ENCODE measurements around the gene PCDH15.
"Not testable (repeated sequence)": the region's sequence is repeated elsewhere in the genome, so short reads cannot be mapped to it uniquely, and the experiment has no call there.

The PCDH15 gene

DNA sequence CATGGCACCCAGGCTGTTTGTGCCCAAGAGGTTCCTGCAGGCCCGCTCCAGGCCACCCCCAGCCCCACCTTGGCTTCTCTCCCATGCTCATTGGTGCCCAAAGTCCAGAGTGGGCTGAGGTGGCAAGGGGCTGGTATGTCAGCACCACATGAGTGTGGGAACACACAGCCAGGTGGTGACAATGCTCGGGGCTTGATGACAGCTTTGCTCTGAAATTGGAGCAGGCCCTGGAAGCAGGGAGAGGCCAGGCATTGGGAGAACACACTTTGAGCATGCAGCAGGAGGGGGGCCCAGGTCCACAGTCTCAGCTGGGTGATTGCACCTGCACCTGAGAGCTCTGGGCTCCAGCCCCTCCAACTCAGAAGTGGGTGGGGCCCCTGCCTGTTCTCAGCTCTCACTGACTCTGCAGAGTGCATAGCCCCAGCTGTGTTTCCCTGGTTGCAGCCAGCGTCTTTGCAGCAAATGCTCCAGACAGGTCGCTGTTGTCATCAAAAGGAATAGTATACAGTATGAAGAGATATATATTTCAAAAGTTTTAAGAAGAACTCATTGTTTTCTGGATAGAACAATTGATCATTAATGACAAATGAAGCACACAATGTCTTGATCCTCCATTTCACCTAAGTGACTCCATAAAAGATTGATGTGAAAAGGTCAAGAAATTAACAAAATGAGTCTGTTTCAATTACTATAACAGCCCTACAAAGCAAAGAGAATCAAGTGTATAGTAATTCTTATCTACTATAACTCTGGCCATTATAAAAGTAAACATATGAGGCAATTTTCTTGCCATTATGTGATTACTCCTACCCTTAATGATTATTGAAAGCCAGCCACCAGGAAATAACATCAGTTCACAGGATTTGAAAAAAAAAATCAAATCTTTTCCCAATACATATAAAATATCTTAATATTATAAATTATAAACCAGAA lies 848.1 kb downstream of the PCDH15 start:
- no peak for DNase-seq

- DNase-seq = no peak
Measured at GRCh38 chr10:53939654-53940053, 861.4 kb downstream of the PCDH15 start.

- no peak for DNase-seq
Measured at GRCh38 chr10:53930648-53931047, 870.4 kb downstream of the PCDH15 start.

DNA sequence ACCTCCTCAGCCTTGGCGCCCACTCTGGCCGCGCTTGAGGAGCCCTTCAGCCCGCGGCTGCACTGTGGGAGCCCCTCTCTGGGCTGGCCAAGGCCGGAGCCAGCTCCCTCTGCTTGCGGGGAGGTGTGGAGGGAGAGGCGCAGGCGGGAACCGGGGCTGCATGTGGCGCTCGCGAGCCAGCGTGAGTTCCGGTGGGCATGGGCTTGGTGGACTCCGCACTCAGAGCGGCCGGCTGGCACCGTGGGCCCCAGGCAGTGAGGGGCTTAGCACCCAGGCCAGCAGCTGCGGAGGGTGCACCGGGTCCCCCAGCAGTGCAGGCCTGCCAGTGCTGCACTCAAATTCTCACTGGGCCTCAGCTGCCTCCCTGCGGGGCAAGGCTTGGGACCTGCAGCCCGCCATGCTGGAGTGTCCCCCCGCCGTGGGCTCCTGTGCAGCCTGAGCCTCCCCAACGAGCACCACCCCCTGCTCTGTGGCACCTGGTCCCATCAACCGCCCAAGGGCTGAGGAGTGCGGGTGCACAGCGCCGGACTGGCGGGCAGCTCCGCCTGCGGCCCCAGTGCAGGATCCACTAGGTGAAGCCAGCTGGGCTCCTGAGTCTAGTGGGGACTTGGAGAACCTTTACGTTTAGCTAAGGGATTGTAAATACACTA lies 876.9 kb downstream of the PCDH15 start:
- DNase-seq = not testable (repeated sequence)

- no peak for DNase-seq
Measured at GRCh38 chr10:53918755-53919154, 882.3 kb downstream of the PCDH15 start.

DNA sequence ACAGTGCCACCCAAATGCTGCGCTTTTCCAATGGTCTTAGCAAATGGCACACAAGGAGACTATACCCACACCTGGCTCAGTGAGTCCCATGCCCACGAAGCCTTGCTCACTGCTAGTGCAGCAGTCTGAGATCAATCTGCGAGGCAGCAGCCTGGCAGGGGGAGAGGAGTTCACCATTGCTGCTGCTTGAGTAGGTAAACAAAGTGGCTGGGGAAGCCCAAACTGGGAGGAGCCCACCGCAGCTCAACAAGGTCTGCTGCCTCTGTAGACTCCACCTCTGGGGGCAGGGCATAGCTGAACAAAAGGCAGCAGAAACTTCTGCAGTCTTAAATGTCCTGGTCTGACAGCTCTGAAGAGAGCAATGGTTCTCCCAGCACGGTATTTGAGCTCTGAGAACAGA lies 891.2 kb downstream of the PCDH15 start:
- DNase-seq = no peak

- DNase-seq = no peak
Measured at GRCh38 chr10:53904506-53905241, 896.4 kb downstream of the PCDH15 start.

GRCh38 chr10:53903756-53904155 lies 897.3 kb downstream of the PCDH15 start:
- DNase-seq = no peak

DNA sequence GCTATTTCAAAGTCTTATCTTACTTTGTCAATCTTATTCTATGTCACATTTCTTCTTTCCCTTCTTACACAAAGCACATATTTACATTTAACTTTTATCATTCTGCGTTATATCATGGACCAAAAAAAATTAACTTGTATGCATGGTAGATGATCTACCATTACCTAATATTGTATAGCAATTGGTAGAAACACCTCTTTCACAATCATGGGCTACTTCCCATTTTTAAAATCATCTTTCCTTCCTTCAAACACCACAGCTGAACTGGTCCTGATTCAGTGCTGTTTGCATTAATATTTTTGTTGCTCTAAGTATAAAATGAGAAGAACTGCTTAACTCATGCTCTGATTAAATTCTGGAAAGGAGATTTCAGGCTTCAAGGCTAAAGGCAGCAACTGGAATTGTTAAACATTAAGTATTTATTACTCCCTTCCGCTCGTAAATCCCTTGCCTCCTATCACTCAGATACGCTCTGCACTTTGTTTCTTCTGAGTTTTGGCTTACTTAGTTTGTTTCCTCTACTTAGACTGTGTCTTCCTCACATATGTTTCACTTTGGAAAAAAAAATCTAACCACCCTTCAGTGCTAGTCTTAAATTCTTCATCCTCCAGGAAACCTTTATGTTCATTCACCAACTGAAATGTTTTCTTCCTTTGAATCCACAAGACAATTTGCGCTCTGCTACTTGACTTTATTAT lies 901.4 kb downstream of the PCDH15 start:
- DNase-seq = no peak

GRCh38 chr10:53898532-53898931 lies 902.5 kb downstream of the PCDH15 start:
- DNase-seq = no peak

DNA sequence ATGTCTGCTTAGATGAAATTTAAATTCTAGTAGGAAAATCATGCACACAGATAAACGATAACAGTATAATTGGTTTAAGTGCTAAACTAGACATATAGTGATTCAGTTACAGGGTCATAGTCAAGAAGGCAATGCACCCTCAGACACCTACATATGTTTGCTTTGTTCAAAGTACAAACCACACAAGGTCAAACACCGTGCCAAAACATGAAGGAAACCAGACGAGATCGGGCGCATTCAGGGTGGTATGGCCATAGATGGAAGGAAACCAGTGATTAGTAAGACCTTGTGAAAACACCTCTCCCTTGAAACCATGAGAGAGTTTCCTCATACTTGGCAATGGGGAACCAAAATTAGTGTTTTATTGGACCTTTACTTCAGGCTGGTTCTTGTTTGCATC lies 906.9 kb downstream of the PCDH15 start:
- DNase-seq = no peak

DNA sequence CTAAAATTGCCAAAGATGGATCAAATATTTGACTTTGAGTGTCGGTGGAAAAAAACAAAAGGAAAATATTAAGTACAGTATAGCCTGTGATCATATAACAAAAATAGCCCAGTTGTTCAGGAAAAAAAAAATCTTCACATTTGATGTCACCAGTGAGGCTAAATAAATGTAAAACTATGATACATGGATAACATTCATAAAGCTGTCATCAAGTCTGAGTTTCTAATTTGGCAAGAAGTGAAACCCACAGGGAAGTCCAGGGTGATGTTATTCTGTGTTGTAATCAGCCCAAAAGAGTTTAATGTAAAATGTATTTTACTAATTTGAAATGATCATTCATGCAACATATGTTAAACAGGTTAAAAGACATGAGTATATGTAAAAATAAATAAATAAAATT lies 908.0 kb downstream of the PCDH15 start:
- no peak for DNase-seq

DNA sequence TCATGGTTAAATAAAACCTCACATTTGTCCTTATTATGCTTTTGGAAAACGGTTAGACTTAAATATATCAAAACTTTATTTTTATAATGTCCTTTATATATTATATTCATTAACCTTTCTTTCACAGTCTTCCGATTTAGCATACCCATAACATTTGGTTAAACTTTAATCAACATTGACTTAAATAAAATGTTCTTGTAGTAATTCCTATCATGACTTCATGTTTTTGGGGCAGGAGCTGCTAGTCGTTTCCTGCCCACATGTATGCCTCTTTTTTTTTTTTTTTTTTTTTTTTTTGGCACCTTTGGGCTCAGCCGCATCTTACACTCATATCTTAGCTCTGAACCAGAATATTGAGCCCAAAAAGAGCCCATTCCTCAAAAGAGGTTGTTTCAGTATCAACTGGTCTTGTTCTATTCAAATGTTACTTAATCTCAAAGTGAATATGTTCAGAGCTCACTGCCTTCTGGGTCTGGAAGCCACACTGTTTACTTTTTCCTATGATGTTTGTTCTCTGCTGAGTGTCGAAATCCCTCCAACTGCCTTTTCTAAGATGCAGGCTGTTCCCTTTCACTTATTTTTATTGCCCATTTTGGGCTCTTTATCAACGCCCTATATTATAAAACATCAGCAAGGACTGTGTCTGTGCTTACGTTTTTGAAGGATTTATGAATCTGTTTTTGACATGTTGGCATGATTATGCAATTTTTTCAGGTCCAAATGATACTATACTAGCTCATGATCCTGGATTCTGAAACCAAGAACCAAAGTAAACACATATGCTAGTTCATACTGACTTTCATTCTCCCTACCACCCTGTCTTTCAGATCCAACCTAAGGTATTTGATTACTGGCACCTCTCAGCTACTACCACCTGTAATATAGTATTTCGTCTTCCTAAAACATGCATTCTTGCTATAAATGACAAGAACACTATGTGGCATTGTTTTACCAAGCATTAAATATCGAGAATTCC lies 914.4 kb downstream of the PCDH15 start:
- no peak for DNase-seq

DNA sequence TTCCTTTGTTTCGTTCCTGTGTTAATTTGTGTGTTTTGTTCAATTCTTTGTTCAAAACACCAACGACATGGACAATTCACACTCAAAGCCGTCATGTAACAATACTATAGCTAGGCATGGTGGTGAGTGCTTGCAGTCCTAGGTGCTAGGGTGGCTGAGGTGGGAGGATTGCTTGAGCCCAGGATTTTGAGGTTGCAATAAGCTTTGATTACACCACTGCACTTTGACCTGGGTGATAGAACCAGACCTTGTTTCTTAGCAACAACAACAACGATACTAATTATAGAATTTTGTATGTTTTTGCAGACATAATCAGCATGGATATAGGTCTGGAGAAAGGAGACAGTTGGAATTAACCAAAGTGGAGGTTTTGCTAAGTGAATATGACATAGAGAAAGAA lies 936.2 kb downstream of the PCDH15 start:
- no peak for DNase-seq

DNA sequence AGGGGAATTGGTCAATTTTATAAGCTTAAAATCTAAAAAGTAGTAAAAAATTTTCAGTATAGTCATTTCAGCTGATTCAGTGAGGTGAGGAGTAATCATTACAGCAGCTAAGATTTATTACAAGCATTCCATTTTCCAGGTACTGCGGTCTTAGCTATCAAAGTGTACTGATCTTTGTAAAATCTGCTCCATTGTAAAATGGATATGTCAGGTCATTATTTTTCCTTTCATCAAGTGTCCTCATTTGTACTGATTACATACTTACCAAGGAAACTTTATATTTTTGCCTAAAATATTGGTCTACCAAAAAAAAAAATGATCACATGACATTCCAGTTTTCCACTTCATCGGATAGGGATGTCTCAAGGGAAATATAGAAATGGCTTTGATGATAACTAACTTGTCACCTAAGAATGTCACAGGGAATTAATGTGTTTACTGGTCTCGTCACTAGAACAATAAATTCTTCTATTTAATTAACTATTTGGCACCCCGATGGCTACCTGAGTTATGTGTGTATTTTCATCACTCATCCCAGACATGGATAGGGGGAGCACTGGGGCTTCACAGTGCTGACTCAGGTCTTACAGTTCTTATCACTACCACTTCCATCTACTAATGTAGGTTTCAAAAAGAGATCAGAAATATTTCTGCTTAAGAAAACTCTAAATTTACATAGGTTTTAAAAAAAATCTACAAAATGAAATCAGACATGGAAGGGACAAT lies 948.4 kb downstream of the PCDH15 start:
- no peak for DNase-seq

DNA sequence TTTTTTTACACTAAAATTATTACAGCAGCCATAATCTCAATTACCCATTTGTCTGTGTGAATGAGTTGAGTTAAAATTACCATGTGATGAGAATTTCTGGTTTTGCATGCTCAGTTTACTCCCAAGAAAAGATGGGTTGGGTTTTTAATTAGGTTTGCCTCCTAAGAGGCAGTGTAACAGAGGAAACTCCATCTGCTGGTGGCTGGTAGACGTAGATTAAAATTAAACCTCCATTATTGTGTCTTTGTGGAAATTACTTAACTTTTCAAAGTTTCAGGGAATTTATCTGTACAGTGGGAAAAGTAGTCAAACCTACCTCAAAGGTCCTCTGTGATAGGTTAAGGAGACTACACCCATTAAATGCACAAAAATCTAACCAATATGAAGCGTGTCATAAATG lies 954.2 kb downstream of the PCDH15 start:
- DNase-seq = no peak

- no peak for DNase-seq
Measured at GRCh38 chr10:53843736-53844362, 957.2 kb downstream of the PCDH15 start.

GRCh38 chr10:53841483-53842145 lies 959.4 kb downstream of the PCDH15 start:
- no peak for DNase-seq

- no peak for DNase-seq
Measured at GRCh38 chr10:53840653-53841052, 960.4 kb downstream of the PCDH15 start.

- no peak for DNase-seq
Measured at GRCh38 chr10:53839440-53840039, 961.5 kb downstream of the PCDH15 start.

Data from stimulated activated naive CD4-positive, alpha-beta T cell treated with Interleukin-2 at 50 U/mL for 16 hours (primary cell).